Stimulated activated naive CD8-positive, alpha-beta T cell treated with anti-CD3 and anti-CD28 coated beads, Interleukin-15, amount 100 ng/mL, for 72 hours (primary cell): ENCODE results near the gene SEMA6D.

ENCODE experiments used
- ATAC-seq: fragments of 150-1000 bp; cut with Tn5 transposase; 2 replicates; pipeline ENCODE4 v1.10.0; 2021; ENCODE audit warnings: mild to moderate bottlenecking, moderate library complexity
- DNase-seq, 2 donors: peaks; one replicate each; pipeline ENCODE4 v3.0.0; 2021 to 2022
- H3K27ac Mint-ChIP-seq, 2 donors: one replicate each; pipeline ENCODE4 v1.8.0; 2022; ENCODE audit warnings: mild to moderate bottlenecking in 2 of 2, mixed read lengths in 2 of 2, moderate library complexity in 2 of 2
- H3K27me3 Mint-ChIP-seq: one replicate; pipeline ENCODE4 v1.8.0; 2022; ENCODE audit warnings: mixed read lengths
- H3K4me1 Mint-ChIP-seq: one replicate; pipeline ENCODE4 v1.8.0; 2022; ENCODE audit warnings: mild to moderate bottlenecking, mixed read lengths
- H3K4me3 Mint-ChIP-seq, 2 donors: one replicate each; pipeline ENCODE4 v1.8.0; 2022; ENCODE audit warnings: mild to moderate bottlenecking in 2 of 2, mixed read lengths in 2 of 2, moderate library complexity in 1 of 2
- H3K9me3 Mint-ChIP-seq, 2 donors: one replicate each; pipeline ENCODE4 v1.8.0; 2022; ENCODE audit warnings: mixed read lengths in 2 of 2

The SEMA6D gene

GRCh38 chr15:47812470-47812999, 95.2 kb downstream of the SEMA6D start:
- H3K27me3 Mint-ChIP-seq, result peaks cover 14% of the 10 kb centered on the region
- ATAC-seq, result no peak
- DNase-seq, result no peak
- H3K4me1 Mint-ChIP-seq, result no peaks in the 10 kb centered on the region
- H3K27ac Mint-ChIP-seq, result peak overlapping the region in 1 of 2 donors; percentile 12
- no peak overlapping the region for H3K4me3 Mint-ChIP-seq
- H3K9me3 Mint-ChIP-seq, result no peaks in the 10 kb centered on the region

- Mint-ChIP-seq H3K4me3 (no peak overlapping the region), H3K27ac (no peak overlapping the region), H3K27me3 (peaks cover 21% of the 10 kb centered on the region), H3K9me3 (no peaks in the 10 kb centered on the region), H3K4me1 (no peaks in the 10 kb centered on the region)
- ATAC-seq (peak; percentile 85), DNase-seq (no peak)
Observed at GRCh38 chr15:47813748-47814384, 96.6 kb downstream of the SEMA6D start.

GRCh38 chr15:47814620-47815019, 97.3 kb downstream of the SEMA6D start:
- Mint-ChIP-seq H3K27me3 (peaks cover 21% of the 10 kb centered on the region), H3K4me3 (no peak overlapping the region), H3K9me3 (no peaks in the 10 kb centered on the region), H3K4me1 (no peaks in the 10 kb centered on the region), H3K27ac (no peak overlapping the region)
- no peak for ATAC-seq
- no peak for DNase-seq

- no peak for DNase-seq
- Mint-ChIP-seq H3K27me3 (peaks cover 13% of the 10 kb centered on the region), H3K4me3 (no peak overlapping the region), H3K9me3 (no peaks in the 10 kb centered on the region), H3K4me1 (no peaks in the 10 kb centered on the region), H3K27ac (no peak overlapping the region)
- ATAC-seq, result no peak
Observed at GRCh38 chr15:47817969-47818548, 100.8 kb downstream of the SEMA6D start.

GRCh38 chr15:47819158-47819557, 101.9 kb downstream of the SEMA6D start:
- ATAC-seq, result no peak
- H3K4me1 Mint-ChIP-seq, result no peaks in the 10 kb centered on the region
- no peak overlapping the region for H3K27ac Mint-ChIP-seq
- H3K4me3 Mint-ChIP-seq, result no peak overlapping the region
- no peak for DNase-seq
- peaks cover 13% of the 10 kb centered on the region for H3K27me3 Mint-ChIP-seq
- no peaks in the 10 kb centered on the region for H3K9me3 Mint-ChIP-seq

GRCh38 chr15:47820057-47820746, 102.9 kb downstream of the SEMA6D start:
- no peaks in the 10 kb centered on the region for H3K4me1 Mint-ChIP-seq
- peaks cover 13% of the 10 kb centered on the region for H3K27me3 Mint-ChIP-seq
- no peak overlapping the region for H3K27ac Mint-ChIP-seq
- DNase-seq (no peak), ATAC-seq (no peak)
- no peaks in the 10 kb centered on the region for H3K9me3 Mint-ChIP-seq
- no peak overlapping the region for H3K4me3 Mint-ChIP-seq

GRCh38 chr15:47820747-47821319, 103.5 kb downstream of the SEMA6D start:
- DNase-seq, result no peak
- no peak overlapping the region for H3K4me3 Mint-ChIP-seq
- no peaks in the 10 kb centered on the region for H3K4me1 Mint-ChIP-seq
- H3K9me3 Mint-ChIP-seq, result no peaks in the 10 kb centered on the region
- ATAC-seq, result no peak
- H3K27me3 Mint-ChIP-seq, result peaks cover 13% of the 10 kb centered on the region
- H3K27ac Mint-ChIP-seq, result peak overlapping the region in 1 of 2 donors; percentile 54

GRCh38 chr15:47822048-47822447, 104.7 kb downstream of the SEMA6D start:
- no peaks in the 10 kb centered on the region for H3K9me3 Mint-ChIP-seq
- peaks cover 20% of the 10 kb centered on the region for H3K27me3 Mint-ChIP-seq
- DNase-seq (no peak), ATAC-seq (no peak)
- H3K27ac Mint-ChIP-seq, result peak overlapping the region in 1 of 2 donors; percentile 4
- no peaks in the 10 kb centered on the region for H3K4me1 Mint-ChIP-seq
- no peak overlapping the region for H3K4me3 Mint-ChIP-seq
